HFFc6 (cell line): ENCODE measurements around the gene TBC1D24. TPM values are rescaled to one million over a fixed set of nuclear protein-coding genes. Genes with fewer than 3 reads are reported as not detected.

Experiments used
- DNase-seq: peaks from one replicate; pipeline ENCODE4 v3.0.0-alpha.2; 2018
- H3K27ac Mint-ChIP-seq: 2 replicates; pipeline ENCODE4 v1.8.0; 2020; ENCODE audit warnings: mild to moderate bottlenecking, mixed read lengths
- H3K27me3 Mint-ChIP-seq: 2 replicates; pipeline ENCODE4 v1.8.0; 2021; ENCODE audit warnings: mild to moderate bottlenecking, moderate library complexity, mixed read lengths; ENCODE audit not compliant: insufficient read depth
- H3K36me3 Mint-ChIP-seq: 2 replicates; pipeline ENCODE4 v1.8.0; 2021; ENCODE audit warnings: low read depth, mixed read lengths
- H3K4me1 Mint-ChIP-seq: 2 replicates; pipeline ENCODE4 v1.8.0; 2020; ENCODE audit warnings: low read depth, mixed read lengths
- H3K4me3 Mint-ChIP-seq: 2 replicates; pipeline ENCODE4 v1.8.0; 2020; ENCODE audit warnings: mild to moderate bottlenecking, moderate library complexity, mixed read lengths
- H3K9me3 Mint-ChIP-seq: 2 replicates; pipeline ENCODE4 v1.8.0; 2020; ENCODE audit warnings: mild to moderate bottlenecking, mixed read lengths
- total RNA-seq, 6 experiments: library from RNA; stranded (reverse); fragmentation: NEBNext Ultra II Directional; extraction: Animal tissue kit (Norgen Biotek cat#: 25700); gene quantifications; 2 replicates in 1 of 6; 3 replicates in 5 of 6; pipeline ENCODE4 v1.2.3, GENCODE V29; 2021
- TF ChIP-seq, protein P1 (sequence below): fragments of 200-600 bp; sonication (generic); IDR thresholded peaks from 2 replicates; pipeline ENCODE4 v1.5.0; 2021; ENCODE audit warnings: antibody characterized with exemption, mild to moderate bottlenecking

TBC1D24 gene
- total RNA-seq, 6 experiments from 2014 or later: 15.8 to 30.3 (median 19.0) TPM

DNA sequence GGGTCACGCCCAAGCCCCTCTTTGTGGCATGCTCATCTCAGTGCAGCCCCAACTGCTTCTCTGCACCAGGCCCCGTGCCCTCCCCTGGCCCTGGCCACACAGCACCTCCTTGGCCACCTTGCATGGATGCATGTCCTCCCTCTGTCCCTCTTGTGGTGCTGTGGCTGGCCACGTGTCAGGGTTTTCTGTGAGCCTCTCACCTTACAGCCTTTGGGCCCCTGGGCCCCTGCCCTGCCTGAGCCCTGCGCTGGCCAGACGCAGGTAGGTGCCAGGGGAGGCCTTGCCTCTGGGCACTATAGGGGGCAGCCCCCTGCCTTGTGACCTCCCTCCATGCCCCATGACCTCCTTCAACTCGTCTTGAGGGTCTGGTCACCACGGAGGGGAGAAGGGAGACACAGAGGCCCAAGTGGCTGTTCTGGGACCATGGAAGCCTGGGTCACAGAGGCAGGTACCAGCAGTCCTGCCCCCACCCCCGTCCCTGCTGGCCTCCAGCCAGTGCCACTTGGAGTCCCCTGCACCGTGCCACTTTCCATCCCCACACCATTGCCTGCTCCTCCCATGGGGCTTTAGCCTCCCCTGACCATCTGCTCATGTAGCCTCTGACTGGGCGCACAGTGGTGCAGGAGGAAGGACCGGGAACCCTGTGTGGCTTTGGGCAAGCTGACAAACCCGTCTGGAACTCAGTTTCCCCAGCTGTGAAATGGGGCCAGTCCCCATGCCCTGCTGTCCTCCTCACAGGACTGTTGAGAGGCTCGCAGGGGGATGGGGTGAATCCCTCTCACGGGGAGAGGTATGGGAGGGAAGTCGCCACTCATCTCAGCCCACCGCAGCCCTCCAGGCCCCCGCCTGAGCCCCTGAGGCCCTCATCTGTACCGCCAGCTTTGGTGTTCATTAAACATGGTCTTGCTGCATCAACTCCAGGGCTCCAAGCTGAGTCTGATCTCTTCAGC lies 27.3 kb downstream of the TBC1D24 start:
- TF ChIP-seq, protein P1, sequence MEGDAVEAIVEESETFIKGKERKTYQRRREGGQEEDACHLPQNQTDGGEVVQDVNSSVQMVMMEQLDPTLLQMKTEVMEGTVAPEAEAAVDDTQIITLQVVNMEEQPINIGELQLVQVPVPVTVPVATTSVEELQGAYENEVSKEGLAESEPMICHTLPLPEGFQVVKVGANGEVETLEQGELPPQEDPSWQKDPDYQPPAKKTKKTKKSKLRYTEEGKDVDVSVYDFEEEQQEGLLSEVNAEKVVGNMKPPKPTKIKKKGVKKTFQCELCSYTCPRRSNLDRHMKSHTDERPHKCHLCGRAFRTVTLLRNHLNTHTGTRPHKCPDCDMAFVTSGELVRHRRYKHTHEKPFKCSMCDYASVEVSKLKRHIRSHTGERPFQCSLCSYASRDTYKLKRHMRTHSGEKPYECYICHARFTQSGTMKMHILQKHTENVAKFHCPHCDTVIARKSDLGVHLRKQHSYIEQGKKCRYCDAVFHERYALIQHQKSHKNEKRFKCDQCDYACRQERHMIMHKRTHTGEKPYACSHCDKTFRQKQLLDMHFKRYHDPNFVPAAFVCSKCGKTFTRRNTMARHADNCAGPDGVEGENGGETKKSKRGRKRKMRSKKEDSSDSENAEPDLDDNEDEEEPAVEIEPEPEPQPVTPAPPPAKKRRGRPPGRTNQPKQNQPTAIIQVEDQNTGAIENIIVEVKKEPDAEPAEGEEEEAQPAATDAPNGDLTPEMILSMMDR: no peak
- H3K4me3 Mint-ChIP-seq: no peak overlapping the region
- H3K4me1 Mint-ChIP-seq: peaks cover 5% of the 10 kb centered on the region; the same call in 1 of the 2 replicates
- no peak overlapping the region for H3K27ac Mint-ChIP-seq
- no peaks in the 10 kb centered on the region; the same call in 1 of the 2 replicates for H3K36me3 Mint-ChIP-seq
- H3K9me3 Mint-ChIP-seq: no peaks in the 10 kb centered on the region
- no peaks in the 10 kb centered on the region for H3K27me3 Mint-ChIP-seq
- DNase-seq: no peak

DNA sequence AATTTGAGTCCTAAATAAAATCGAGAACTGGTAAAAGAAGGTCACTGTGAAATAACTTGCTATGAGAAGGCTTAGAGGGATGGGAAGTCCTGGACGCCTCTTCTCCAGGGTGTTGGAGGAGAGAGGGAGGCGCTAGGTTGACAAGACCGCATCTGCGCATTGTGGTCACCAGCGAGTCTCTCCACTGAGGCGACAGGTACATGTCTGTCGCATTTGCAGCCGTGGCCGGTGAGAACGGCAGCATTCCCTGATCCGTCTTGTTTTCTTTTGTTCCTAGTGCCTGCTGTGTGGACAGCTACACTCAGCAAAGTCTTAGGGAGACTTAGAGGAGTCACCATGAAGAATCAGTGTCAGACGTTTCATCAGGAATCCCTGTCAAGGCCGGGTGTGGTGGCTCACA lies 30.8 kb downstream of the TBC1D24 start:
- no peak overlapping the region for H3K27ac Mint-ChIP-seq

DNA sequence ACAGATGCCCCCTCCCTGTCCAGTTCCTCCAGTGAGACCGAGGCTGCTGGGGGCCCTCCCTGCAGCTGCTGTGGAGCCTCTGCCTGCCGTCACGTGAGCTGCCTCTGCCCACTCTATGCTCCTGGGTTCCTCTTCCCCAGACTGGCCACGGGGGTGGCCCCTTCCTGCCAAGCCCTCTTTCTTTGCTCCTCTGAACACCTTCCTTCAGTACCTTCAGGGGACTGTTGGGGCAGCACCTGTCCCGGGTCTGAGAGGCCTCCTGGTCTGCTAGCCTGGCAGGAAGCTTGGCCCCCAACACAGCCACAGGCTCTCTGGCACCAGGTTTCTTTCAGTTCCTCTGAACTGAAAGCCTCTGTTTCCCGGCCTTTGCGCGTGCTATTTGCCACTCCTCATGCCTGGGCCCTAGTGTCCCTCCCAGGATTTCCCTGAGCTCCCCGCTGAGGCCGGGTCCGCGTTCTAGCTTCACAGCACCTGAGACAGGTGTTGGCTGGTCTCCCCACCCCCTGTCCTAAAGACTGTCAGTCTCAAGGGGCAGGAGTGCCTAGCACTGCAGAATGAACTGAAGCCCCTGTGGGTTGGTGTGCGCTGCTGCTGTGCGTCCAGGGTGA lies 32.2 kb downstream of the TBC1D24 start:
- Mint-ChIP-seq H3K4me3 (no peak overlapping the region), H3K36me3 (no peaks in the 10 kb centered on the region), H3K9me3 (no peaks in the 10 kb centered on the region), H3K27ac (no peak overlapping the region), H3K27me3 (no peaks in the 10 kb centered on the region), H3K4me1 (peaks cover 18% of the 10 kb centered on the region)
- no peak for DNase-seq
- TF ChIP-seq, protein P1: no peak

More for the DNA sequence above, 30.8 kb downstream of the TBC1D24 start:
- Mint-ChIP-seq H3K9me3 (no peaks in the 10 kb centered on the region), H3K4me3 (no peak overlapping the region), H3K4me1 (peaks cover 5% of the 10 kb centered on the region; the same call in 1 of the 2 replicates), H3K27me3 (no peaks in the 10 kb centered on the region), H3K36me3 (no peaks in the 10 kb centered on the region)
- no peak for DNase-seq
- TF ChIP-seq, protein P1: no peak

DNA sequence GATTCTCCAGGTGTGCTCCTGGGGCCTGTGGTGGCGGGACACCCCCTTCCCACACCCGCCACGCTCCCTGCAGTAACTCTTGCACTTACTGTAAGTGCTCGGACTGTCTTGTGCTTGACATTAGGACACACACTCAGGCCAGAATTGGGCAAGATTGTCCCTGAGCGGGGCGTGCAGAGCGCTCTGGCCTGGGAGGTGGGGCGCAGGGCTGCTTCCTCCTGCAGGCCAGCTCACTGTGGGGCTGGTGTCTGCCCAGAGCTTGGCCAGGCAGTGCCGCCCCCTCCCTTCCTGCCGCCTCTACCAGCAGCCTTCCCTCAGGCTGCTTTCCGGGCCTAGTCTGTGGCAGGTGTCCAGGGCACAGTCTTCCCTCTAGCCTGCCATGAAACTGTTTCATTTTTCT lies 32.7 kb downstream of the TBC1D24 start:
- Mint-ChIP-seq H3K27me3 (no peaks in the 10 kb centered on the region), H3K27ac (no peak overlapping the region), H3K9me3 (no peaks in the 10 kb centered on the region), H3K4me3 (no peak overlapping the region), H3K36me3 (no peaks in the 10 kb centered on the region), H3K4me1 (peaks cover 21% of the 10 kb centered on the region)
- DNase-seq: no peak
- TF ChIP-seq, protein P1: no peak

DNA sequence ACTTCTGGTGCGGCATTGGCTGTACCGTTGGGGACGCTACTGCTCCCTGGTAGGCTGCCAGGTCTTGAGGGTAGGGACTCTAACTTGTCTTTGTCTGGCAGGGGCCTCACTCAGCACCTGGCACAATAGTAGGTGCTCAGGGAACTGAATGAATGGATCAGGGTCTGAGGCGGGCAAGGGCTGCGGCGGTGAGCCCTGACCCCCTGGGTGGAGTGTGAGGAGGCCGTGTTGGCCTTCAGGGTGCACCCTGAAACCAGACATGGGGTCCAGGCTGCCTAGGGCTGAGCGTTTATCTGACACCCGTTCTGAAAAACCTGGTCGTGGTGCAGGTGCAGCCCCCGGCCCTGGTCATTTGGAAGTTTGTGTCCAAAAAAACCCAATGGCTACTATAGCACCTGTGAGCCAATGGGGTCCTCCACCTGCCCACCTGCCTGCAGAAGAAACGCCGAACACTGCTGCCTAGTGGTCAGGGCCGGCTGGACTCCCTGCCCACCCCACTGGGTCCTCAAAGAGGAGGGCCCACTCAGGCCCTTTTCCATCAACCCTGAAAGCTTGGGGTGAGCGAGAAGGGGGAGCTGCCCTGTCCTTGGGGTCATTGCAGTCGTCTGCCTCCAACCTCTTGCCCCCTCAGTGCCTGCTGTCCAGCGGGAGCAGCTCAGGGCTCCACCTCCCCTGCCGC lies 33.9 kb downstream of the TBC1D24 start:
- H3K27ac Mint-ChIP-seq: no peak overlapping the region
- TF ChIP-seq, protein P1: peak; percentile 16; the same call in 1 of the 2 replicates
- H3K4me3 Mint-ChIP-seq: no peak overlapping the region
- H3K9me3 Mint-ChIP-seq: no peaks in the 10 kb centered on the region
- H3K4me1 Mint-ChIP-seq: peaks cover 22% of the 10 kb centered on the region
- H3K27me3 Mint-ChIP-seq: no peaks in the 10 kb centered on the region
- DNase-seq: no peak
- H3K36me3 Mint-ChIP-seq: no peaks in the 10 kb centered on the region
